ENCODE data around the gene PTPRM.

GRCh38 chr18:7899078-7899477, 332.0 kb downstream of the PTPRM start:
- no peak for TF ChIP-seq ZNF274 (IDR thresholded peaks at IDR 0.05; ENCODE audit: low read depth, low read length)
- no peak for TF ChIP-seq YY1 (IDR thresholded peaks at IDR 0.05; ENCODE audit: insufficient read depth, insufficient read length)
